ENCODE measurements around the gene SPESP1.

- no peak for TF ChIP-seq CTCF (optimal IDR thresholded peaks at IDR 0.05 in 1 of 3, IDR thresholded peaks at IDR 0.05 in 1 of 3, conservative IDR thresholded peaks at IDR 0.05 in 1 of 3; ENCODE audit: extremely low read depth in 1 of 3, insufficient read depth in 2 of 3, low read length in 3 of 3)
- no peak for TF ChIP-seq EZH2 (IDR thresholded peaks at IDR 0.05; ENCODE audit: low read length)
These were observed 62.4 kb downstream of the SPESP1 start for GRCh38 chr15:68992696-68993095.

All from keratinocyte (primary cell).